Neuron (in vitro differentiated cells): ENCODE results near the gene ENTR1.

Experiments
- H2AFZ ChIP-seq: one replicate; pipeline ENCODE4 v1.6.1; 2013; ENCODE audit warnings: low read depth, mild to moderate bottlenecking, inconsistent platforms, low read length, moderate library complexity
- H3K27me3 ChIP-seq: one replicate; pipeline ENCODE4 v1.6.1; 2013; ENCODE audit warnings: low read length; ENCODE audit not compliant: insufficient read depth
- H3K36me3 ChIP-seq: one replicate; pipeline ENCODE4 v1.6.1; 2013; ENCODE audit warnings: low read length; ENCODE audit not compliant: insufficient read depth
- H3K4me1 ChIP-seq: one replicate; pipeline ENCODE4 v1.6.1; 2013; ENCODE audit warnings: low read length; ENCODE audit not compliant: insufficient read depth
- H3K4me3 ChIP-seq: 2 replicates; pipeline ENCODE4 v1.5.1; 2013; ENCODE audit warnings: mild to moderate bottlenecking, low read length, moderate library complexity
- H3K9me3 ChIP-seq: one replicate; pipeline ENCODE4 v1.6.1; 2013; ENCODE audit warnings: low read length

Gene ENTR1

DNA sequence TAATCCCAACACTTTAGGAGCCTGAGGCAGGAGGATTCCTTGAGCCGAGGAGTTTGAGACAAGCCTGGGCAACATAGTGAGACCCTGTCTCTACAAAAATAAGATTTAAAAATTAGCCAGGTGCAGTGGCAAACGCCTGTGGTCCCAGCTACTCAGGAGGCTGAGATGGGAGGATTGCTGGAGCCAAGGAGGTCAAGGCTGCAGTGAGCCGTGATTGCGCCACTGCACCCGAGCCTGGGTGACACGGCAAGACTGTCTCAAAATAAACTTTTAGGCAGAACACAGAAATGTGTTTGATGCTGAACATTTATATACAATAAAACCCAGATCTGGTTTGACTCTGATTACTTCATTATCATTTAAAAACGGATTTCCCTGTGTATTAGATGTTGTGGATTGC, 4.9 kb downstream of the ENTR1 start:
- no peaks in the 10 kb centered on the region for H3K9me3 ChIP-seq
- no peaks in the 10 kb centered on the region for H3K27me3 ChIP-seq
- no peak overlapping the region for H3K4me3 ChIP-seq
- peaks cover 43% of the 10 kb centered on the region for H3K36me3 ChIP-seq
- no peak overlapping the region for H2AFZ ChIP-seq
- H3K4me1 ChIP-seq, result peaks cover 21% of the 10 kb centered on the region

DNA sequence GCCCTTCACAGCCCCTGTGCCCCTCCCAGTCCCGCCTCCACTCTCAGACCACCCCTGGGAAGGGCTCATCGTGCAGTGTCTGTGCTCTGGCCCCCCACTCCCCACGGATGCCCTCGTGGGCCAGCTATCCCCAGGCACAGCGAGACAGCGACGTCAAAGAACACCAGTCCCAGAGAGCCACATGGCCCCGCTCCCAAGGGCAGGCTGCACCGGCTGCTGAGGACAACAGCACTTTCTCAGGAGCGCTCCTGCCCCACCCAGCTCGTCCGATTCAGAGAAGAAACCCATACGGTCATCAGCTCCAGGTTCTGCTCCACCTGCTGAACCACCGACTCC, 5.6 kb downstream of the ENTR1 start:
- Histone ChIP-seq H3K4me1 (peaks cover 23% of the 10 kb centered on the region), H3K4me3 (no peak overlapping the region), H2AFZ (no peak overlapping the region), H3K9me3 (no peaks in the 10 kb centered on the region), H3K27me3 (no peaks in the 10 kb centered on the region), H3K36me3 (peaks cover 43% of the 10 kb centered on the region)

GRCh38 chr9:136403915-136404800, 6.3 kb downstream of the ENTR1 start:
- H3K4me1 ChIP-seq, result peaks cover 23% of the 10 kb centered on the region
- no peaks in the 10 kb centered on the region for H3K9me3 ChIP-seq
- H2AFZ ChIP-seq, result no peak overlapping the region
- H3K4me3 ChIP-seq, result no peak overlapping the region
- no peaks in the 10 kb centered on the region for H3K27me3 ChIP-seq
- H3K36me3 ChIP-seq, result peaks cover 43% of the 10 kb centered on the region

DNA sequence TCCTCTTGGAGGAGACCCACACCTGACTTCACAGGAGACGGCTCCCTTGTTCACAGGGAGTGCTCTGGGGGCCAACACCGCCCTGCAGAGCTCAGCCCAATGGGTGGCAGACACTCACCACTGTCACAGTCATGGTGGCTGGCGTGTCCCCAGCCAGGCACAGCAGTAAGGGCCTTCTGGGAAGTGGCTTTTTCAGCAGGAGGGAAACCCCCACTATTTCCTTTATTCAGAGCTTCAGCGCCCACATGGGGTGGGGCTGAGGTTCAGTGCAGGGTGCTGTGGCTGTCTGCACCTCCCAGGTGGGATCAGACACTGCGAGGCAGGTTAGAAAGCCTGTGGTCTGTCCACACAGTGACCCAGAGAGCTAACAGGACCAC, 6.9 kb downstream of the ENTR1 start:
- no peak overlapping the region for H2AFZ ChIP-seq
- no peak overlapping the region for H3K4me3 ChIP-seq
- H3K4me1 ChIP-seq, result peaks cover 30% of the 10 kb centered on the region
- no peaks in the 10 kb centered on the region for H3K9me3 ChIP-seq
- peaks cover 43% of the 10 kb centered on the region for H3K36me3 ChIP-seq
- H3K27me3 ChIP-seq, result no peaks in the 10 kb centered on the region

- Histone ChIP-seq H3K9me3 (no peaks in the 10 kb centered on the region), H3K27me3 (no peaks in the 10 kb centered on the region), H2AFZ (no peak overlapping the region), H3K4me3 (no peak overlapping the region), H3K4me1 (peaks cover 31% of the 10 kb centered on the region), H3K36me3 (peaks cover 45% of the 10 kb centered on the region)
These were observed 8.3 kb downstream of the ENTR1 start for GRCh38 chr9:136402067-136402466.

DNA sequence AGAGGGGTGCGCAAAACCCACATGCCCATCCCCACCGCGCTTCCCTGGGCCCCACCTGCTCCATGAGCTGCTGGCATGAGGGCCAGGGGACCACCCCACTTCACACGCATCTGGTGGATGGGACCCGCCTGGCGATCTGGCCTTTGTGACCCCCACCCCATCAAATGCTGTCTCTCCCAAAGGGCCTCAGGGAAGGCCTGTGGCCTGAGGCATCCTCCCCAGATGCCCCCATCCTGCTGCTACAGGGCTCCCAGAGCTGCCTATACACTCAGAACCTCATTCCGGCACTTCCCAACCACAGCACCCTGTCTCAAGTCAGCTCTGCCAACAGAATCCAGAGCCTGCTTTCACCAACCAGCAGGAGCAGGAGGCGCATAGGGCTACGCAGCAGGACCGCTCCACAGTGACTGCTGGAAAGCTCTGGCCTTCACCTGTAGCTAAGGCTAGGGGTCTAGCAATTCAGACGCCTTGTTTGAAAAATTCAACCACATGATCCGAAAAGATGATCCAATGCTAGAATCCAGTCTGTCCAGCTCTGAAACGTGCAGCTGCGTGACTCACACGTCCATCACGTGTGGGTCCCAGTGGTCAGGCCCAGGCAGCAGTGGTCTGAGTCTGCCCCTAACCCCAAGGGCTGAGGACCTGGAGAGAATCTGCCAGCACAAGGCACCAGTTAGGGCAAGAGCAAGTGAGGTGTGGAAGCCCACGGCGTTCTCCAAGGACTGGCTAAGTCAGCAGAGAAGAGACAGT, 9.1 kb downstream of the ENTR1 start:
- Histone ChIP-seq H2AFZ (no peak overlapping the region), H3K36me3 (peaks cover 48% of the 10 kb centered on the region), H3K4me1 (peaks cover 31% of the 10 kb centered on the region)

GRCh38 chr9:136400038-136400834, 10.2 kb downstream of the ENTR1 start, which contains the start of gene SNAPC4:
Gene SNAPC4, minus strand, starts transcription at chr9:136400170. Its CDS starts 1,742 bp downstream, at chr9:136398428.
- Histone ChIP-seq H2AFZ (peak within 1 kb of the TSS; percentile 80), H3K4me1 (peaks cover 31% of the 10 kb centered on the region), H3K27me3 (no peaks in the 10 kb centered on the region), H3K9me3 (no peaks in the 10 kb centered on the region), H3K4me3 (peak within 1 kb of the TSS; percentile 95), H3K36me3 (peaks cover 52% of the 10 kb centered on the region)

More for the DNA sequence above, 9.1 kb downstream of the ENTR1 start:
- no peak overlapping the region for H3K4me3 ChIP-seq
- no peaks in the 10 kb centered on the region for H3K27me3 ChIP-seq
- no peaks in the 10 kb centered on the region for H3K9me3 ChIP-seq

DNA sequence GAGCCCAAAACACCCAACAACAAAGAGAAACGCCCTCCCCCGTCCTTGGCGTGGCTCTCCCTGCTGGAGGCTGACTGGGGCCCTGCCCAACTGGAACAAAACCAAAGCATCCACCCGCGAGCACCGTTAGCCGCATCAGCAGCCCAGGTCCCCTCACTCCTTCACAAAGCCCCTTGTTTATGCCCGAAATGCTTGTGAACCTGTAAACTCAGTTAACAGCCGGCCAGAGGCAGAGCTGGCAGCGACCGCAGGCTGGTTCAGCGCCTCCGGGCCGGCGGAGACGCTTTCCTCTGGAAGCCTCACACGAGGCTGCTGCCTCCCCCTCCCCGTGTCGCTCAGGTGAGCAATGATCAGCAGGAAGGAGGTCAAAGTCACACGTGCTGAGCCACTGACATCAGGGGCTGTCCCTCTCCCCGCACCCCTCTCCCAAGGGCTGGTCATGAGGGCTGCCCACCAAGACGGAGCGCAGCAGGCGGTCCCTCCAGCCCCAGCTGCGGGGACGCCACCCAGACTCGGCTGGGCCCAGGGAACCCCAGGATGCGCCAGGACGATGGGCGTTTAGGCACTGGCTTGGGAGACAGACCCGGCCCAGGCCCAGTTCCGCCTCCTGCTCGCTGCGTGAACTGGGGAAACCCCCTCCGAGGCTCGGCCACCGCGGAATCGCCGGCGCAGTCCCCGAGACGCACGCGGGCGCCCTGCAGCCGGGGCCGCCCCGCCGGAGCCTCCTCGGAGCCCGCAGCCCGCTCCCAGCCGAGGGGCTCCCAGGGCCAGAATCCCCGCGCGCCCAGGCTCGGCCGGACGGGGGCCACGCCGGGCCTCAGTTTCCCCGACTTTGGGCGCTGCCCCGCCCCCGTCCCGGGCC, 11.0 kb downstream of the ENTR1 start:
- Histone ChIP-seq H3K36me3 (peaks cover 52% of the 10 kb centered on the region), H3K27me3 (no peaks in the 10 kb centered on the region), H3K4me3 (peak overlapping the region; percentile 95), H2AFZ (peak overlapping the region; percentile 80), H3K9me3 (no peaks in the 10 kb centered on the region), H3K4me1 (peaks cover 31% of the 10 kb centered on the region)

DNA sequence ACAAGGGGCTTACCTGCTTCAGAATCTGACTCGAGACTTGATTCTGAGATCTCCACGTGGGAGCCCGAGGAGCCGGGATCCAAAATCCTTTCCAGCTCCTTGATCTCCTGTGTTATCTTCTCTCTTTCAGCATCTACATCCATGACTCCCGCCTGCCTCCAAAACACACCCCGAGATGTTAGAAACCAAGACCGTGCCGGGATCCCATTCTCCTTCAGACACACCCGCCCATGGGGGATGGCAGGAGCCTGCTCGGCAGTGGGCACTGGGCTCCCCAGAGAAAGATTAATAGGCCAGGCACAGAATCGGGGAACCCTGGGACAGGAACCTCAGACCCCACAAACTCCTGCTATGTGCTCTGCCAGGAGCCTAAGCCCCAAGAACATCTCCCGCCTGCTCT, 12.1 kb downstream of the ENTR1 start:
- no peak overlapping the region for H2AFZ ChIP-seq
- H3K4me3 ChIP-seq, result peak overlapping the region; percentile 95
- no peaks in the 10 kb centered on the region for H3K9me3 ChIP-seq
- H3K36me3 ChIP-seq, result peaks cover 53% of the 10 kb centered on the region
- peaks cover 31% of the 10 kb centered on the region for H3K4me1 ChIP-seq
- no peaks in the 10 kb centered on the region for H3K27me3 ChIP-seq

GRCh38 chr9:136397643-136398042, 12.8 kb downstream of the ENTR1 start:
- H3K27me3 ChIP-seq, result no peaks in the 10 kb centered on the region
- peaks cover 58% of the 10 kb centered on the region for H3K36me3 ChIP-seq
- H3K4me1 ChIP-seq, result peaks cover 29% of the 10 kb centered on the region
- no peak overlapping the region for H3K4me3 ChIP-seq
- H3K9me3 ChIP-seq, result no peaks in the 10 kb centered on the region
- H2AFZ ChIP-seq, result no peak overlapping the region

- no peaks in the 10 kb centered on the region for H3K27me3 ChIP-seq
- H3K4me1 ChIP-seq, result peaks cover 17% of the 10 kb centered on the region
- no peak overlapping the region for H3K4me3 ChIP-seq
- no peak overlapping the region for H2AFZ ChIP-seq
- H3K9me3 ChIP-seq, result no peaks in the 10 kb centered on the region
- peaks cover 65% of the 10 kb centered on the region for H3K36me3 ChIP-seq
These were observed 14.2 kb downstream of the ENTR1 start for GRCh38 chr9:136396219-136396515.
